Gastroesophageal sphincter (tissue), 3 donors: ENCODE data around the gene PTPRN2.

Experiments used
- EP300 ChIP-seq: sonication (generic); formaldehyde crosslinking; IDR thresholded peaks from one replicate; pipeline ENCODE4 v1.6.1; 2017; ENCODE audit warnings: antibody characterized with exemption, mild to moderate bottlenecking
- POLR2A ChIP-seq, 2 donors: fragments of 450-650 bp; IDR thresholded peaks; one replicate each; pipeline ENCODE4 v1.6.1; 2017; ENCODE audit warnings: antibody characterized with exemption in 2 of 2, mild to moderate bottlenecking in 2 of 2, moderate library complexity in 1 of 2
- POLR2AphosphoS5 ChIP-seq: sonication (generic); formaldehyde crosslinking; IDR thresholded peaks from one replicate; pipeline ENCODE4 v1.6.1; 2017; ENCODE audit warnings: antibody characterized with exemption
- TF ChIP-seq, protein P1 (sequence below), 4 experiments: fragments of 200-600 bp in 2 of 4; fragments of 450-650 bp in 2 of 4; sonication (generic) in 1 of 4; IDR thresholded peaks; one replicate each; pipeline ENCODE4 v1.5.1; 2017 to 2019; ENCODE audit warnings: antibody characterized with exemption in 4 of 4, mild to moderate bottlenecking in 2 of 4, moderate library complexity in 2 of 4

DNA sequence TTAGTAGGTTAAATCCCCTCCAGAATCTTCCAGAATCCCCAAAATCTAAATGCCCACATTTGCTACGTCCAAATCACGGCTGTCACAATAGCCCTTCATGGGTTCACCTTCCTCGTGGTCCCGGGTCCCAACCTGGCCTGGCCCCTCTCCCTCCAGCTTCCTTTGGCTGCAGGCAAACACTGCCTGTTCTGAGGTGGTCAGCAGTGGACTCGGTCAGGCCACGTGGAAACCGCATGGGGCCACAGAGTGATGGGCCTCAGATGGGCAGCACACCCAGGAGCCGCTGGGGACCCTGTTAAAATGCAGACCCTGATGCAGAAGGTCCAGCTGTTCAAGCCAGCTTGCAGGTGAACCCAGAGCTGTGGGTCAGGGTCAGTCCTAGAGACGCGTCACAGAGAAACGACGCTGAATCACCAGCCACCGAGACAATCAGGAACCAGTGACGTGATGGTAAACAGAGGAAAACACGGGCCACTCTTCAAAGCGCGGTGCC is 662.2 kb downstream of the PTPRN2 start:
- TF ChIP-seq, protein P1, sequence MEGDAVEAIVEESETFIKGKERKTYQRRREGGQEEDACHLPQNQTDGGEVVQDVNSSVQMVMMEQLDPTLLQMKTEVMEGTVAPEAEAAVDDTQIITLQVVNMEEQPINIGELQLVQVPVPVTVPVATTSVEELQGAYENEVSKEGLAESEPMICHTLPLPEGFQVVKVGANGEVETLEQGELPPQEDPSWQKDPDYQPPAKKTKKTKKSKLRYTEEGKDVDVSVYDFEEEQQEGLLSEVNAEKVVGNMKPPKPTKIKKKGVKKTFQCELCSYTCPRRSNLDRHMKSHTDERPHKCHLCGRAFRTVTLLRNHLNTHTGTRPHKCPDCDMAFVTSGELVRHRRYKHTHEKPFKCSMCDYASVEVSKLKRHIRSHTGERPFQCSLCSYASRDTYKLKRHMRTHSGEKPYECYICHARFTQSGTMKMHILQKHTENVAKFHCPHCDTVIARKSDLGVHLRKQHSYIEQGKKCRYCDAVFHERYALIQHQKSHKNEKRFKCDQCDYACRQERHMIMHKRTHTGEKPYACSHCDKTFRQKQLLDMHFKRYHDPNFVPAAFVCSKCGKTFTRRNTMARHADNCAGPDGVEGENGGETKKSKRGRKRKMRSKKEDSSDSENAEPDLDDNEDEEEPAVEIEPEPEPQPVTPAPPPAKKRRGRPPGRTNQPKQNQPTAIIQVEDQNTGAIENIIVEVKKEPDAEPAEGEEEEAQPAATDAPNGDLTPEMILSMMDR (IDR thresholded peaks at IDR 0.05): no peak
- no peak for TF ChIP-seq POLR2AphosphoS5
- no peak for TF ChIP-seq EP300
- no peak for TF ChIP-seq POLR2A (IDR thresholded peaks at IDR 0.05)
